ELF-1 (cell line): ENCODE data around the gene SEMA3C.

Experiments
- DNase-seq: peaks from one replicate; pipeline ENCODE4 v3.0.0-alpha.2; 2016; ENCODE audit warnings: low read depth, low spot score

SEMA3C gene

DNA sequence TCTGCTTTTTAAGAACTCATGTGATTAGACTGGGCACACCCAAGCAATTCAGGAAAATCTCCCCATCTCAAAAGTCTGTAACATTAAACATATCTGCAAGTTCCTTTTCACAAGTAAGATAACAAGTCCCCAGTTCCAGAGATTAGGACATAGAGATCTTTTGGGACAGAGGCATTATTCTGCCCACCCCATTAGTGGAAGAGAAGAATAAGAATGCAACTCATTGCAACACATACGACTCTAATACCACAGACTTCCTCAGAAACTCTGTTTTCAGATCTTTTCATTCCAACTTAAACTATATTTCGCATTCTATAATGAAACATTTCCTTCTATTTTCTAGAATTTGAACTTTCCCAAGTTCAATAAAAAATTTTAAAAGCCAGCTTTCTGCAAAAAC, 137.7 kb downstream of the SEMA3C start:
- no peak for DNase-seq

DNA sequence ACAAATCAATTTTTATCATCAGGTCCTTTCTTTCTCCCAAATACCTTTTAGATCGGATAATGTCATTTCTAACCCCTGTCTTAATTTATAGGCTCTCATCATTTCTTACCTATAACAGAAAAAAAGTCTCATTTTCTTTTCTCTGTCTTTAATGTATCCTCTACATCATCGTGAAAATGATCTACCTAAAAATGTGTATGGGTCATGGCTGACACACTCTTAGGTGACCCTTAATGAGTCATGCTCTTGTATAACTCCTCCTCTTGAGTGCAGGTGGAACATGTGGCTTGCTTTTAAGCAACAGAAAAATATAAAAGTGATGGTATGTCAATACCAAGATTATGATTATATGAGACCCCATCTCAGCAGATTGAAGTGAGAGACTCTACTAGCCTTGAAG, 139.4 kb downstream of the SEMA3C start:
- DNase-seq, result no peak

DNA sequence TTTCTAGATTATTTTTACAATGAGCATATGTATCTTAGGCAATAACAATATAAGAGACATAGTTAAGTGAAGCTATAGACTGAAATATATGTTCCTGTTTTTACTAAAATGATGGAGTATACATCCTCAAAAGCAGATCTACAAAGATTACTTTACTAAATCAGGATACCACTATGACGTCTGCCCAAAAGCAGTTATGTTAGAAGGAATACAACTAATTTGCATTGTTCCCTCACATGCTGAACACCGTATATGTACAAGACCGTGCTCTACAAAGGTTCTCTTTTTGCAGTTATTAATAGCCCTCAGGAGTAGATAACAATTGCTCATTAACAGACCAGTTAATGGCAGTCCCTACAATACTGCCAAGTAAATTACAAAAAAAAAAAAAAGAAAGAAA, 143.0 kb downstream of the SEMA3C start:
- DNase-seq, result no peak

GRCh38 chr7:80775482-80775881, 143.4 kb downstream of the SEMA3C start:
- no peak for DNase-seq

GRCh38 chr7:80774843-80775242, 144.0 kb downstream of the SEMA3C start:
- no peak for DNase-seq

DNA sequence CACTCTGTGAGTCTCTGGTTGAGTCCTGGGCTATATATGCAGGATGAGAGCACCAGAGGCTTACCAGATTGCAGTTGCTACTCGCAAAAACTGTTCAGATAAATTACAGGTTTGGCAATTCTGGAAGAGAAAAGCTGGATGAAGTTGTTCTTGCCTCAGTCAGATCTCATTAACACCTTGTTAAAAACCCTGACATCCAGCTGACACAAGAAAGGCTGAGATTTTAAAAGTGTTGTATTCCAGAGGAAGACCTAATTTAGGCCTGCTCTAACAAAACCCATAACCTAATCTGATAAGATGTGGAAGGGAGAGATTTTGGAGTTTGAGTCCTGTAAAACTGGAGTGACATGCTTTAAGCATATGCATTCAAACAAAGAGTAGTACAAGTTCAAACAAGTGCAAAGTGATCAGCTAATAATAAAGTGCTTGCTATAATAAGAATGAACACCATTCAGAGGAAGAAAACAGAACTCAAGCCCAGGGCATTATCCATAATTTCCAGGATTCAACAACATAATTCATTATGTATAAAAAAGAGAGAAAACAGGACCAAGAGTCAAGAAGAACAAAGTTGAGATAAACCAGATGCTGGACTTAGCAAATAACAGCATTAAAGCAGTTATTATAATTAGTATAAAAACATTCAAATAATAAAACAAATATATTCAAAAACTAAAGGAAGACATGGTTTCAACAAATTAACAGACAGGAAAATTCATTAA, 144.9 kb downstream of the SEMA3C start:
- no peak for DNase-seq

- peak; percentile 58 for DNase-seq
These were observed 146.4 kb downstream of the SEMA3C start for GRCh38 chr7:80772347-80772993.

- no peak for DNase-seq
These were observed 147.3 kb downstream of the SEMA3C start for GRCh38 chr7:80771523-80771922.

DNA sequence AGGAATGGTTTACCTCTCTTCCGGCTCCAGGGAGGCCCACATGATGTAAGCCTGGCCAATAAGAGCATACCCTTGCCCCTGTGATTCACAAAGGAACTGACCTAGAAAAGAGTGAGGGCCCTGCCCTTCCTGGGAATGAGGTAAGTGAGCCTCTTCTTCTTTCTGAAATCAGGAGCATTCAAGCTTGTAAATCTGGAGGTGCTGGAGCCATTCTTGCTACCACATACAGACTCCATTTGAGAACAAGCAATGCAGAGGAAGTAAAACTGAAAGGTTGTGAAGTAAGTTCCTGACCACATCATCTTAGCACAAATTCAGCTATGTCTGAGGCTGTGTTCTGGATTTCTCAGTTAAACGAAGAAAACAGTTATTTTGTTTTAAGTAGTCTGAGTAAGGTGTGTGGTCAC, 148.2 kb downstream of the SEMA3C start:
- no peak for DNase-seq

GRCh38 chr7:80770061-80770460, 148.8 kb downstream of the SEMA3C start:
- no peak for DNase-seq

DNA sequence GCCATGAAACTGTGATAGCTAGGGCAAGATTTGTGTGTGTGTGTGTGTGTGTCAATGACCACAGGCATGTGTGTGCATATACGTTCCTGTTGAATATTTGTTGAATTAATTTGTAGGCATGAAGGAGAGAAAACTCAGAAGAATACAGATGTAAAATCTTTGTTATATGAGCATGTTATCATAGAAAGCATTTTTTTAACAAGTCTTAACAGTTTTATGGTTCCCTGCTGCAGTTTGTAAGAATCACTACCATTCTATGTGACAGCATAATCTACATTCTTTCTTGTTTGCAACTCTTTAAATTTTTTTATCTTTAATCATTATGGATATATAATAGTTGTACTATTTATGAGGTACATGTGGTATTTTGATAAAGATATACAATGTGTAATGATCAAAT, 150.1 kb downstream of the SEMA3C start:
- no peak for DNase-seq

DNA sequence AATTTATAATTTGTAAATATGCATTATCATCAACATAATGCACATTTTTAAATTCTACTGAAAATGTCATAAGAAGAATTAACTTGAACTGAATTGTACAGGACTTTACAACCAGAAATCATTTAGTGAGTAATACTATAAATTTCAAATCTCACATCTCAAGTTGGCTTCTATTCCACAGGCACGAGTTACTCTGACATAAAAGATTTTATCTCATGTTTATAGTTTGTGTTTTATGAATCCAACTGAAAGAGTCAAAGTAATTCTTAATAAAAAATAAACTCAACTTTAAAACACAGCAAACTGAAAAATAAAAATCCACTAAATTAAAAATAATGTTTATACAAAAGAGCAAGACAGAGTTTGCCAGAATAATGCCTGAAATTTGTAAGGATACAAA, 151.2 kb downstream of the SEMA3C start:
- no peak for DNase-seq

DNA sequence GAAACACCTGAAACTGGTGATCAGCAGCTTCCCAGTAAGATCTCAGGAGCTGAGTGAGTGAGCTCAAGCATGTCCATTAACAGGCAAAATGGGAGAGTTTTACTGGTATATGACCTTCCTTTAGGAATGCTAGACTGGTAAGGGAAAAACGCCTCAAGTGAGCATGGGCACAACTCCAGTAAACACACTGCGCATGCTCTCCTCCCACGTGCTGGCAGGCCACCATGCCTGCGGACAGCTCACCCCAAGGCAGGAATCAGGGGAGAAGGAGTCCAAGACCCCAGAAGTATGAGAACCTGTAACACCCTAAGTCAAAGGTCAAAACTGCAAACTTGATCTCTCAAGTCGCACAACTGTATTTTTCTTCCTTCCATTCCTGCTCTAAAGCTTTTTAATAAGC, 152.1 kb downstream of the SEMA3C start:
- DNase-seq, result no peak

- DNase-seq, result peak; percentile 75
These were observed 154.7 kb downstream of the SEMA3C start for GRCh38 chr7:80764132-80764531.

DNA sequence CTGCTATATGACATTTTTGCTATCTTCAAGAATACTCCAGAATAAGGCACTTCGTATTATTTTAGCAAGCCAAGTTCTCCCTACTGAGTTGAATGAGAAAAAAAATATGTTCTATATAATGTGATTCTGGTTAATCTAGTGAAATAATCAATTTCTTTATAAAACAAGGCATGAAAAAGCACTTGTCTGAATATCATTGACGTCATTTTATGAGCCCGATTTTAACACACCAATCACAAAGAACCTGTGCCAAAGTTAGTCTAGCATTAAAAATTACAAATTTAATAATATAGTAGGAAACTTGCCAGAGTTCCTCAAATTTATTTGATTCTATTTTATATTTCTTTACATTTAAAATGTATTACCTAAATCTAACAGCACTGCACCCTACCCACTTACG, 155.1 kb downstream of the SEMA3C start:
- DNase-seq, result no peak

DNA sequence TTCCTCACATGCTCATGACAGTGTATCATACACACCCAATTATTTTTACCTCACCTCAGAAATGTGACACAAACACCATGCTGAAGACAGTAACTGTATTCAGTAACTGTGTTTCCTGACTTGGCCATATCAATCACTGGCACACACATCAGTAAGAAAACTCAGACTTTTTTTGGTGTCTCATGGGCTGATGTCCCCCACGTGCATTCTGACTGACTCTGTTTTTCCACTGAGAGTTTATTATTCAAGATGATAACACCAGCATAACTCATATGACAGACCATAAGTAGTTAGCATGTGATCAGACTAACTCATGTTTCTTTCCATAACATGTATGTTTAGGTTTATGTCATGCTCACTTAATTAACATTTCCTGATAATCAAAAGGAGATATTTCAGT, 155.6 kb downstream of the SEMA3C start:
- no peak for DNase-seq

DNA sequence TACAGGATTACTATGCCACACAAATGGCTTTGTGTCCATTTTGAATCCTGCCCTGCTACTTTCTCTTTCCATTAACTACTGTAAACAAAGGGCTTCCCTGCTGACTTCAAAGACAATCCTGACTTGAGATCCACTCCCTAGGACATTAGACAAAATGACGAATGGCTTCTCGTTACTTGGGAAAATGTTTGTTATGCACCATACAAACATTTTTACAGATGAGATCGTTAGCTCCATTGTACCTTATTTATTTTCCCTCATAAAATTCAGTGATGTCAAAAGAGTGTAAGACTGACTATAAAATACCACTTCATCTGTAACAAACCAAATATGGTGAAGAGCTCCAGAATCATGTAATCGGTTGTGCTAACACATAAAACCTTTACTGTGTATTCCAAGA, 158.6 kb downstream of the SEMA3C start:
- DNase-seq, result no peak

GRCh38 chr7:80752954-80753690, 165.7 kb downstream of the SEMA3C start:
- DNase-seq, result no peak

- DNase-seq, result no peak
These were observed 169.6 kb downstream of the SEMA3C start for GRCh38 chr7:80749270-80749669.

DNA sequence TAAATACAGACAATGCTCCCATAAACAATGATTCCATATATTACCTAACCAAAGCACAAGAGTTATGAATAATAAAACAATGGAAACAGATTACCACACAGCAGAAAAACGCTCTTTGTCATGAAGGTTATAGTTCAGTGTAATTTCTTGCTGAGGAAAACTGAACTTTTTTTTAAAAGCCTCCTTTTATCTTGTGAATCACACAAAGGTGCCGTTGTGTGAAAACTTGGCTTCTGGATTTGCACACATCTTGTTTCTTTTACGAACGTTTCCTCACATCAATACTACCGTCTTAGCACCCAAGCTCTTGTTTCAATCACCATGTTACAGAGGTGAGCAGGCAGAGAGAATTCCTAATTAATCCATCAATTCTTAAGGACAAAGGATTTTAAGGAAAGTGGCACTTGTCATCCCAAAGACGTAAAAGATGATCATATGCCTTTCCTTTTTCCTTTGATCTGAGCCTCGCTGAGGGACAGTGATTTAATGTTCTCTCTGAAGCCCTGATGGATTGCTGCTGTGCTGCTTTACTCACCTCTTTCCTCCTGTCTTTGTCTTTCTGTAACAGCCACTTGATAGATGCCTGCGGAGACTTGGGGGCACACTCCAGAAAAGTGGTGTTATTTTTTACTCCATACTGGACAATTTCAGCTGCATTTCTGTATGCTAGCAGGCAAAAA, 170.3 kb downstream of the SEMA3C start:
- no peak for DNase-seq

DNA sequence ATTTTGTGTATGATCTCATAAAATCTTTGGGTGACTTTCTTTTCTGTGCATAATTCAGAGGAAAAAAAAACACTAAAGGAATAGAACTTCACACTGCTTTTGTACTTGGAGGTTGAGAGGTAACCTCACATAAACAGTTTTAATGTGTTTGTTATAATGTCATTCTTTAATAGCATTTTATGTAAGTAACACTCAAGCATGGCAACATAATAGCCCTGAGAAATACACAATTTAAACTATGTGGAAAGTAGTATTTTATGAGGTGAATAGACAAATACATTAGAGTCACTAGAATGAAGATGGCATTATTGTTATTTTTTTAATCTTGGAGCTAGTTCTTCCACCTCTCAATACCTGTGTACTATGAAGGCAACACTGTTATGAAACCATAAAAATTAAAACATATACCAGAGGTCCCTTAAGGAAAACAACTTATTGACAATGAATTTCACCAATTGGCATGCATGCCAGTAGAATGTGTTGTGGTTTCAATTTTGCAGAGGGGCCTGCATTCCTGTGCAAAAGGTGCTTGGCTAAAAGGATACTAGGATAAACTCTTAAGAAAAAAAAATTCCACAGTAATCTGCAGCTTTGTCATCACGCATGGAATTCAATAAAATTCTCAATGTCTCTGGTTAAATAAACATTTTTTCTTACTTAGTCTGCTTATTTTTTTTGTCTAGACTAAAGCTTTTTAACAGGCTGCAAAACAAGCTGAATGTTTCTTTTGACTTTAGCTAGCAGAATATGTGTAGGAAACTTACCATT, 177.9 kb downstream of the SEMA3C start:
- no peak for DNase-seq
